Trophoblast cell (in vitro differentiated cells and primary cell): ENCODE results near the gene USP6NL.

Experiments
- DNase-seq, 2 donors: peaks; one replicate each; pipeline ENCODE4 v3.0.0-alpha.2; 2016
- H2AFZ ChIP-seq: 2 replicates; pipeline ENCODE4 v1.6.1; 2013; ENCODE audit warnings: low read length, moderate library complexity, mild to moderate bottlenecking; ENCODE audit not compliant: insufficient read depth, poor library complexity
- H2AK5ac ChIP-seq: 2 replicates; pipeline ENCODE4 v1.6.1; 2013; ENCODE audit warnings: mild to moderate bottlenecking, low read length
- H2BK120ac ChIP-seq: 2 replicates; pipeline ENCODE4 v1.6.1; 2013; ENCODE audit warnings: low read length, mild to moderate bottlenecking, moderate library complexity; ENCODE audit not compliant: insufficient read depth, poor library complexity
- H2BK12ac ChIP-seq: 2 replicates; pipeline ENCODE4 v1.6.1; 2013; ENCODE audit warnings: mild to moderate bottlenecking, low read length, moderate library complexity
- H2BK5ac ChIP-seq: 2 replicates; pipeline ENCODE4 v1.6.1; 2013; ENCODE audit warnings: low read length, low read depth, moderate library complexity, mild to moderate bottlenecking; ENCODE audit not compliant: poor library complexity
- H3K14ac ChIP-seq: 2 replicates; pipeline ENCODE4 v1.6.1; 2013; ENCODE audit warnings: mild to moderate bottlenecking, low read length
- H3K18ac ChIP-seq: 2 replicates; pipeline ENCODE4 v1.6.1; 2013; ENCODE audit warnings: mild to moderate bottlenecking, low read length
- H3K23ac ChIP-seq: 2 replicates; pipeline ENCODE4 v1.6.1; 2013; ENCODE audit warnings: low read length
- H3K27ac ChIP-seq: 2 replicates; pipeline ENCODE4 v1.5.1; 2013; ENCODE audit warnings: low read depth, mild to moderate bottlenecking, inconsistent platforms, low read length, moderate library complexity
- H3K27me3 ChIP-seq: 2 replicates; pipeline ENCODE4 v1.6.1; 2013; ENCODE audit warnings: inconsistent platforms, mild to moderate bottlenecking, low read length, moderate library complexity; ENCODE audit not compliant: insufficient read depth
- H3K36me3 ChIP-seq, 2 experiments: 1 replicate in 1 of 2; 2 replicates in 1 of 2; pipeline ENCODE4 v1.6.1; 2013; ENCODE audit warnings: low read length in 2 of 2, mild to moderate bottlenecking in 2 of 2, moderate library complexity in 1 of 2; ENCODE audit not compliant: insufficient read depth in 2 of 2, control insufficient read depth in 1 of 2
- H3K4ac ChIP-seq: 2 replicates; pipeline ENCODE4 v1.6.1; 2013; ENCODE audit warnings: low read depth, mild to moderate bottlenecking, low read length, moderate library complexity
- H3K4me1 ChIP-seq, 2 experiments: 1 replicate in 1 of 2; 2 replicates in 1 of 2; pipeline ENCODE4 v1.6.1; 2013; ENCODE audit warnings: low read length in 2 of 2, mild to moderate bottlenecking in 2 of 2, moderate library complexity in 1 of 2; ENCODE audit not compliant: insufficient read depth in 2 of 2, control insufficient read depth in 1 of 2
- H3K4me2 ChIP-seq: 2 replicates; pipeline ENCODE4 v1.6.1; 2013; ENCODE audit warnings: inconsistent platforms, mild to moderate bottlenecking, low read length, moderate library complexity
- H3K4me3 ChIP-seq: 2 replicates; pipeline ENCODE4 v1.5.1; 2013; ENCODE audit warnings: mild to moderate bottlenecking, low read depth, low read length, inconsistent platforms
- H3K79me1 ChIP-seq: one replicate; pipeline ENCODE4 v1.6.1; 2013; ENCODE audit warnings: low read length
- H3K79me2 ChIP-seq: 2 replicates; pipeline ENCODE4 v1.6.1; 2013; ENCODE audit warnings: low read length, mild to moderate bottlenecking; ENCODE audit not compliant: control insufficient read depth, insufficient read depth, poor library complexity
- H3K9ac ChIP-seq: 2 replicates; pipeline ENCODE4 v1.6.1; 2013; ENCODE audit warnings: mild to moderate bottlenecking, low read length
- H3K9me3 ChIP-seq: 2 replicates; pipeline ENCODE4 v1.6.1; 2013; ENCODE audit warnings: low read depth, mild to moderate bottlenecking, control low read depth, inconsistent platforms, low read length; ENCODE audit not compliant: insufficient read depth
- H4K12ac ChIP-seq: 2 replicates; pipeline ENCODE4 v1.6.1; 2013; ENCODE audit warnings: low read depth, mild to moderate bottlenecking, low read length, moderate library complexity
- H4K8ac ChIP-seq: 2 replicates; pipeline ENCODE4 v1.6.1; 2013; ENCODE audit warnings: low read depth, mild to moderate bottlenecking, low read length, moderate library complexity
- H4K91ac ChIP-seq: one replicate; pipeline ENCODE4 v1.6.1; 2013; ENCODE audit warnings: low read depth, mild to moderate bottlenecking, low read length, moderate library complexity
- WGBS: extraction: QIAGEN DNeasy Blood & Tissue Kit; methylation state at CpG from one replicate; pipeline ENCODE4 v1.1.7; 2013; ENCODE audit warnings: missing lambda C conversion rate; ENCODE audit not compliant: insufficient read length, insufficient coverage; ENCODE audit errors: extremely low coverage; 5-methylcytosine and 5-hydroxymethylcytosine counted together

USP6NL gene

DNA sequence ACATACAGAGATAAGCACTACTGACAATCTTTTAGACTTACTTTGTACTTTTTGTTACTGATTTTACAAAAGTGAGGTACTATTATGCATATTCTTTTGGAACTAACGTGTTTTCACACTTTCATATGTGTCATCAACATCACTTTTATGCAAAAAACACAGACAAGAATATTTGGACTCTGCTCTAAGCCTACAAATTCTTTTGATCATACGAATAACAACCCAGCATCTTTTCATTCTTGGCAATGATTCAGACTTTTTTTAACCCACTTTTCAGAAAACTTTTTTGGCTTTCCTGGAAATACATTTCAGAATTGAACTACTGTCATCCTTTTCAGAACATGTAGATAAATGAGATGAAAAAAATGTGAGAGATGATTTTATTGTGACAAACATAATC, 30.2 kb downstream of the USP6NL start:
- Histone ChIP-seq H4K12ac (no peak overlapping the region), H3K23ac (no peak overlapping the region), H3K14ac (no peak overlapping the region), H4K91ac (no peak overlapping the region), H3K9me3 (no peaks in the 10 kb centered on the region), H2BK120ac (no peak overlapping the region), H3K4me2 (no peak overlapping the region), H3K4ac (no peak overlapping the region), H3K79me1 (no peaks in the 10 kb centered on the region), H3K4me1 (no peaks in the 10 kb centered on the region), H4K8ac (no peak overlapping the region), H2BK5ac (no peak overlapping the region), H3K79me2 (peaks cover 8% of the 10 kb centered on the region), H3K9ac (no peak overlapping the region), H2BK12ac (no peak overlapping the region), H3K4me3 (no peak overlapping the region), H2AK5ac (no peak overlapping the region), H2AFZ (no peak overlapping the region), H3K36me3 (peaks cover 0 to 3% of the 10 kb centered on the region in 2 experiments), H3K27me3 (no peaks in the 10 kb centered on the region), H3K27ac (no peak overlapping the region), H3K18ac (no peak overlapping the region)
- WGBS = no CpG with 5 or more reads among the region's 2 CpGs
- DNase-seq = no peak

GRCh38 chr10:11579885-11580284, 31.6 kb downstream of the USP6NL start:
- Histone ChIP-seq H3K23ac (no peak overlapping the region), H3K27me3 (no peaks in the 10 kb centered on the region), H3K4me1 (no peaks in the 10 kb centered on the region), H4K8ac (no peak overlapping the region), H3K9me3 (no peaks in the 10 kb centered on the region), H2BK12ac (no peak overlapping the region), H3K4me3 (no peak overlapping the region), H3K14ac (no peak overlapping the region), H3K4me2 (no peak overlapping the region), H3K4ac (no peak overlapping the region), H3K36me3 (peaks cover 0 to 1% of the 10 kb centered on the region in 2 experiments), H3K79me1 (no peaks in the 10 kb centered on the region), H3K9ac (no peak overlapping the region), H4K12ac (no peak overlapping the region), H3K79me2 (peaks cover 8% of the 10 kb centered on the region), H3K18ac (no peak overlapping the region), H2AFZ (no peak overlapping the region), H2BK120ac (no peak overlapping the region), H4K91ac (no peak overlapping the region), H3K27ac (no peak overlapping the region), H2BK5ac (no peak overlapping the region), H2AK5ac (no peak overlapping the region)
- no peak for DNase-seq
- no CpG with 5 or more reads among the region's 6 CpGs for WGBS

DNA sequence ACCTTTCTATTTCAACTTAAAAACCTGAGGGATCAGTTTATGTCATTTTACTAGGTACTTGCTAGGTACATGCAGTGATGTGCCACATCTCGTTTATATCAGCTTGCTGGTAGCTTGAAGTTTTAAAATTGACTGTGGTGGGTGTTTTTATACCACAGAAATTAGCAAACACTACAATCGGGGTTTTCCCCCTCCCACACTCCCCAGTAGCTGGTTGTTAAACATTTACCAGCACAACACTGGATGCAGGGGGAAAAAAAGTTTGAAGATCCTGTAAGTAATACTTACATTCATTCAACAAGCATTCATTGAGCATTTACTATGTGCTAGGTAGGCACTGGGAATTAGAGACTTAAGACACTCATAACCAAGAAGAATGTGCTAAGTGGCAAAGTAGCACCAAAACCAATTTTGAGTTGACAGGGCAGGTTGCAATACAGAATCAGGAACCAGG, 32.6 kb downstream of the USP6NL start:
- Histone ChIP-seq H3K79me2 (peaks cover 6% of the 10 kb centered on the region), H3K4me2 (no peak overlapping the region), H3K14ac (no peak overlapping the region), H3K4ac (no peak overlapping the region), H4K91ac (no peak overlapping the region), H3K23ac (no peak overlapping the region), H4K12ac (no peak overlapping the region), H4K8ac (no peak overlapping the region), H2BK120ac (no peak overlapping the region), H3K18ac (no peak overlapping the region), H2AFZ (no peak overlapping the region), H3K27me3 (no peaks in the 10 kb centered on the region), H2BK5ac (no peak overlapping the region), H3K9ac (no peak overlapping the region), H2BK12ac (no peak overlapping the region), H3K36me3 (peaks cover 0 to 1% of the 10 kb centered on the region in 2 experiments), H3K4me1 (no peaks in the 10 kb centered on the region), H3K9me3 (no peaks in the 10 kb centered on the region), H3K4me3 (no peak overlapping the region), H3K79me1 (no peaks in the 10 kb centered on the region), H2AK5ac (no peak overlapping the region), H3K27ac (no peak overlapping the region)
- DNase-seq = no peak
- WGBS = no CpG with 5 or more reads among the region's 2 CpGs

DNA sequence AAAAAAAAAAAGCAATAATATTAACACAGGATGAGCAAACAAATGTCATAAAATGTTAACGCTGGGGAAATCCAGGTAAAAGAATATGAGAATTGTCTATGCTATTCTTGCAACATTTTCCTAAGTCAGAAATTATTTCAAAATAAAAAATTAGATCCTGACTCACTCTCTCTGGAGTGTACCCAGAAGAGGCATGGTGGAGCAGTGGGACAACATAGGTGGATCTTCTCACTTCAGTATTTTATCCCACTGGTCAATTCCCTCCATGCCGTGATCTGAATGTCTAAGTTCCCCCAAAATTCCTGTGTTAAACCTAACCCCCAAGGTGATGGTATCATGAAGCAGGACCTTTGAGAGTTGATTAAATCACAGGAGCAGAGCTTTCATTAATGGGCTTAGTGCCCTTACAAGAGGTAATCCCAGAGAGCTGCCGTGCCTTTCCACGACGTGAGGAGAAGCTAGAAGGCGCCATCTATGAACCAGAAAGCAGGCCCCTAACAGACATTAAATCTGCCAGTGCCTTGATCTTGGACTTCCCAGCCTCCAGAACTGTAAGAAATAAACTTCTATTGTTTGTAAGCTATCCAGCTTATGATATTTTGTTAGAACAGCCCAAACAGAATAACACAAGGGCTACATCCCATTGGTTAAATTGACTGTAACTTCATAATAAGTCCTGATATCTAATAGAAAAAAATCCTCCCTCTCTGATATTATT, 35.2 kb downstream of the USP6NL start:
- Histone ChIP-seq H4K12ac (no peak overlapping the region), H4K91ac (no peak overlapping the region), H2AK5ac (no peak overlapping the region), H2BK5ac (no peak overlapping the region), H3K79me2 (peaks cover 4% of the 10 kb centered on the region), H3K4me2 (no peak overlapping the region), H3K36me3 (no peaks in the 10 kb centered on the region), H2BK120ac (no peak overlapping the region), H3K18ac (no peak overlapping the region), H3K9me3 (no peaks in the 10 kb centered on the region), H2BK12ac (no peak overlapping the region), H3K4me3 (no peak overlapping the region), H2AFZ (no peak overlapping the region), H3K27me3 (no peaks in the 10 kb centered on the region), H3K23ac (no peak overlapping the region), H3K9ac (no peak overlapping the region), H3K4ac (peak overlapping the region; percentile 36), H3K27ac (no peak overlapping the region), H3K4me1 (no peaks in the 10 kb centered on the region), H4K8ac (no peak overlapping the region), H3K14ac (no peak overlapping the region), H3K79me1 (no peaks in the 10 kb centered on the region)
- DNase-seq = no peak
- no CpG with 5 or more reads among the region's 6 CpGs for WGBS
